Brain microvascular endothelial cell (primary cell): ENCODE data around the gene UHRF2.
"Not testable (repeated sequence)": the region's sequence is repeated elsewhere in the genome, so short reads cannot be mapped to it uniquely, and the experiment has no call there.

Experiments used
- DNase-seq: peaks from one replicate; pipeline ENCODE4 v3.0.0-alpha.2; 2020
- H3K27ac ChIP-seq: fragments of 250-450 bp; sonication (Bioruptor Pico); 2 replicates; pipeline ENCODE4 v1.5.1; 2020; ENCODE audit warnings: mild to moderate bottlenecking, moderate library complexity
- H3K27me3 ChIP-seq: fragments of 250-450 bp; sonication (Bioruptor Pico); replicated peaks from 2 replicates; pipeline ENCODE4 v1.5.1; 2020; ENCODE audit warnings: mild to moderate bottlenecking
- H3K36me3 ChIP-seq: fragments of 250-450 bp; sonication (Bioruptor Pico); replicated peaks from 2 replicates; pipeline ENCODE4 v1.5.1; 2020; ENCODE audit warnings: mild to moderate bottlenecking
- H3K4me3 ChIP-seq: 2 replicates; pipeline ENCODE4 v1.5.1; 2011; ENCODE audit warnings: low read depth, mild to moderate bottlenecking, control low read depth, low read length, moderate library complexity
- in situ Hi-C: cut with HindIII; loops from 2 replicates; pipeline ENCODE4 v1.10.0; 2017; ENCODE audit warnings: low sequenced_read_pairs, low pct_ligation_motif_present
- TF ChIP-seq, protein P1 (sequence below): IDR thresholded peaks from 2 replicates; pipeline ENCODE4 v1.5.1; 2011; ENCODE audit warnings: low read depth, mild to moderate bottlenecking, moderate library complexity, low read length, control low read depth, inconsistent platforms; ENCODE audit errors: missing control alignments

Gene UHRF2

DNA sequence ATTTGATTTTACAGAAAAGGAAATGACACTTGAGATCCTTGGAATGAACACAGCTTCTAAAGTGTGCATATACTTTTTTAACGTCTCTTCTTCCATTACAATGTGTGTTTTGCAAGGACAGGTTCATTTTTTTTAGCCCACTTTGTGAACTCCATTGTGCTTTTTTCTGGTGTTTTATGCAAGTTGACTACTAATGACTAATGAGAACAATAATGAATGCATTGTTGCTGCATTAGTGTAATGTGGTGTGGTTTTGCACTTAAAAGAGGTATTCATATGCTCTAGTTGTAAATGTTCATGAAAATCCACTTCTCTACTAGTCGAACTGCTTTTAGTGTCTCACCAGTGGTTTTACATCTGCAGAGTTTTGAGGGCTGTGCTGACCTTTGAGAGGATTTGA, 93.6 kb downstream of the UHRF2 start:
- no peak overlapping the region for H3K27ac ChIP-seq
- no peak for DNase-seq
- H3K27me3 ChIP-seq, result no peaks in the 10 kb centered on the region
- no peak overlapping the region for H3K4me3 ChIP-seq
- in situ Hi-C loops, result loop anchor here (25.0 kb wide), 1 partner anchor 94 kb away; the partner anchor contains the start of gene UHRF2
- H3K36me3 ChIP-seq, result peaks cover 34% of the 10 kb centered on the region
- TF ChIP-seq, protein P1, sequence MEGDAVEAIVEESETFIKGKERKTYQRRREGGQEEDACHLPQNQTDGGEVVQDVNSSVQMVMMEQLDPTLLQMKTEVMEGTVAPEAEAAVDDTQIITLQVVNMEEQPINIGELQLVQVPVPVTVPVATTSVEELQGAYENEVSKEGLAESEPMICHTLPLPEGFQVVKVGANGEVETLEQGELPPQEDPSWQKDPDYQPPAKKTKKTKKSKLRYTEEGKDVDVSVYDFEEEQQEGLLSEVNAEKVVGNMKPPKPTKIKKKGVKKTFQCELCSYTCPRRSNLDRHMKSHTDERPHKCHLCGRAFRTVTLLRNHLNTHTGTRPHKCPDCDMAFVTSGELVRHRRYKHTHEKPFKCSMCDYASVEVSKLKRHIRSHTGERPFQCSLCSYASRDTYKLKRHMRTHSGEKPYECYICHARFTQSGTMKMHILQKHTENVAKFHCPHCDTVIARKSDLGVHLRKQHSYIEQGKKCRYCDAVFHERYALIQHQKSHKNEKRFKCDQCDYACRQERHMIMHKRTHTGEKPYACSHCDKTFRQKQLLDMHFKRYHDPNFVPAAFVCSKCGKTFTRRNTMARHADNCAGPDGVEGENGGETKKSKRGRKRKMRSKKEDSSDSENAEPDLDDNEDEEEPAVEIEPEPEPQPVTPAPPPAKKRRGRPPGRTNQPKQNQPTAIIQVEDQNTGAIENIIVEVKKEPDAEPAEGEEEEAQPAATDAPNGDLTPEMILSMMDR, result no peak

DNA sequence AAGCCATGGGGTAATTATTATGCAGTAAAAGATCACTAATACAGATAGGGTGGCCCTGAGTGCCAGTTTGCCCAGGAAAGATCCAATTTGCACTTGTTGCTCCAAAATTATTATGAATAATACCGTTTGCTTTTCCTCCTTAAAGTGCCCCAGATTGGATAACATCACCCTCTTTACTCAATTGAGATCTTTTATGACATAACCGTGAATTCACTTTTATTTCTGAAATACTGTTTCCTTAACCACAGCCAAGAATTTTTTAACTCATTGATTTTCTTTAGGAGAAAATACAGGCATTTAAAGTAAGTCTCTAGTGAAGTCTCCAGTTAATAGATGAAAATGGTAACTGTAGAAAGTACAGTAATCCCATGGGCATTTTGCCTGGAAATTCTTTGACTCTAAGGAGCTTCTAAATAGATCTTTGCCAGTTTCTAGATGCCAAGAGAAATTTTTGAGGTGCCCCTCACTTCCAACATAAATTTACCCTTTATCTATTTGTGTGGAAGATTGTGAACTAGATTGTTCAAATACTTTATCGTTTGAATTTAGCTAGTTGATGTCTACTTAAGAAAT, 99.2 kb downstream of the UHRF2 start:
- H3K27me3 ChIP-seq, result no peaks in the 10 kb centered on the region
- TF ChIP-seq, protein P1, result no peak
- no peak overlapping the region for H3K4me3 ChIP-seq
- no peak overlapping the region for H3K27ac ChIP-seq
- in situ Hi-C loops, result loop anchor here (25.0 kb wide), 1 partner anchor 100 kb away; the partner anchor contains the start of gene UHRF2
- H3K36me3 ChIP-seq, result peaks cover 8% of the 10 kb centered on the region
- DNase-seq, result no peak

DNA sequence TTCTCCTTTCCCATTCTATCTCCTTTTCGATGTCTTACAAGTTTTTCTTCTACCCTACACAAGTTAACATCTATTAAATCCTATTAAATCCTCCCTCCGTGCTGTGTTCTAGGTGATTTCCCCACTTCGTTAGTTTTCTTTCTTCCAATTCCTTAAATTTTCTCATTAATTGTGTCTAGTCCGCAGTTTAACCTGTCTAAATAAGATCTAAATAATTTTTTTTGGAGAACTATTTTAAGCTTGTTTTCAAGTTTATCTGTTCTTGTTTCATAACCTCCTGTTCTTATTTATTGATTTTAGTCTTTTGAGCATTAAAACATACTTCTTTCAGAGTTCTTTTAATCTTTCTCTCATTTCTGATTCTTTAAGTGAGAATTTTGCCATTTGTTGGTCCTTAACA, 109.3 kb downstream of the UHRF2 start:
- TF ChIP-seq, protein P1, result no peak
- no peak overlapping the region for H3K27ac ChIP-seq
- no peak for DNase-seq
- no peak overlapping the region for H3K4me3 ChIP-seq
- in situ Hi-C loops, result loop anchor here (25.0 kb wide), 1 partner anchor 110 kb away; the partner anchor contains the start of gene UHRF2
- H3K27me3 ChIP-seq, result no peaks in the 10 kb centered on the region
- peaks cover 4% of the 10 kb centered on the region for H3K36me3 ChIP-seq

DNA sequence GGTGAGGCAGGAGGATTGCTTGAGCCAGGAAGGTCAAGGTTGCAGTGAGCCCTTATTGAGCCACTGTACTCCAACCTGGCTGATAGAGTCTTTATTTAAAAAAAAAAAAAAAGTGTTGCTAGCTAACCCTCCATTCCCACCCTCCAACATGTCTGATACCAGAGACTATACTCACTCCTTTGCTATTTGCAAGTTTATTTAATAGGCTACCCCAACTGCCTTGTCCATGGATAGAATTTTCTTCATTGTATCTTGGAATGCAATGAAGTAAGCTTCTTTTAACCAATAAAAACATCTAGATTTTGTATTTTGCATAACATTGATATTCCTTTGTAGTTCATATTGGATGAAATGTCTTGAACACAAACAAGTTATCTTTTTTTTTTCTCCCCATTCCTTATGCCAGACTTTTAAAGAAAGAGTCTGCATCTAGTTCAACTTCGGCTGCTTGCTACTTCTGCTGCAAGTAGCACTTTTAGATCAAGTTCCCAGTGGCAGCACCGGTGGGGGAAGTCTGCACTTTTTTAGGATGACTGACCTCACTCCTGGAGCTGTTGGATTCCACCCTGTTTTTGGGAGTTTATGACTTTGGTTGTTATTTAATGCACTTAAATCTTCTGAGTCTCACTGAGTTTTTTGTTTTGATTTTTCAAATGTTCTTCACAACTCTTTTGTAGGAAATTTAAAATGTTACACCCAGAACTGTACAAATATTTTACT, 112.5 kb downstream of the UHRF2 start:
- peak; percentile 3 for DNase-seq
- no peaks in the 10 kb centered on the region for H3K36me3 ChIP-seq
- in situ Hi-C loops, result no loop called here
- TF ChIP-seq, protein P1, result no peak
- no peaks in the 10 kb centered on the region for H3K27me3 ChIP-seq
- H3K4me3 ChIP-seq, result no peak overlapping the region
- no peak overlapping the region for H3K27ac ChIP-seq

DNA sequence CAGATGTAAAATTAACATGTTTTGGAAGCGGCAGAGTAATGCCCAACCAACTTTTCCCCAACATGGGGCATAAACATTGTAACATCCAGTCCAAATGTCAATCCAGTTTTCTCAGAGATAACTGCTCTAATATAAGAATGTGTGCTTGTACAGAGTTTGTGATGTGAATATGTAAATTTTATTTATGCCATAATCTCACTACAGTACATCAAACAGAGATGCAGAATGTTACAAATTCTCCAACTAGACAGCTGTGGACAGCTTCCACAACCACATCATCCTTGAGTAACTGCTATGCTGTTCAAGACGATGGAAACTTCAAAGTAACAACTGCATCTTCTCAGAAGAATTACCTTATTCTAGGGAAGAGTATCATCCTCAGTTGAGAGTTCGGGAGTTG, 122.6 kb downstream of the UHRF2 start:
- in situ Hi-C loops, result no loop called here
- no peak for DNase-seq
- Histone ChIP-seq H3K27me3 (no peaks in the 10 kb centered on the region), H3K36me3 (no peaks in the 10 kb centered on the region), H3K4me3 (no peak overlapping the region), H3K27ac (no peak overlapping the region)
- TF ChIP-seq, protein P1, result no peak

DNA sequence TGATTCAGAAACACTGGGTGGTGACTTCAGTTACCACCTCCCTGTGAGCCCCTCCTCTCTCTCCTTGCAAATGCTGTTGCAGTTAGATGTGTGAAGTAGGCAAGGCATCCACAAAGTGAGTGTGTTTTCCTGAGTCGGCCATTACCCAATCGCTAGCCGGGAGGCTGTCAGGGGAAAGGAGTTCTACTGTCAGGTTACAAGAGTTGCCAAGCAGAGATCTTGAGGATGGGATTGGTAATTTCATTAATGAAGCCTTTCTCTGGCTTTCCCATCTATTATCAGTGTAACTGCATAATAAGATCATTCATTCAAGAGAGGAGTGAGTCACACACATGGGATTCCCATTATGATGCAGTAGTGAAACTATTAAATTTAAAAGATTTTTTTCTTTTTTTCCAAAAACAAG, 125.7 kb downstream of the UHRF2 start:
- peak; percentile 34 for DNase-seq
- no peaks in the 10 kb centered on the region for H3K36me3 ChIP-seq
- no peaks in the 10 kb centered on the region for H3K27me3 ChIP-seq
- no peak overlapping the region for H3K27ac ChIP-seq
- TF ChIP-seq, protein P1, result no peak
- in situ Hi-C loops, result no loop called here
- H3K4me3 ChIP-seq, result no peak overlapping the region

DNA sequence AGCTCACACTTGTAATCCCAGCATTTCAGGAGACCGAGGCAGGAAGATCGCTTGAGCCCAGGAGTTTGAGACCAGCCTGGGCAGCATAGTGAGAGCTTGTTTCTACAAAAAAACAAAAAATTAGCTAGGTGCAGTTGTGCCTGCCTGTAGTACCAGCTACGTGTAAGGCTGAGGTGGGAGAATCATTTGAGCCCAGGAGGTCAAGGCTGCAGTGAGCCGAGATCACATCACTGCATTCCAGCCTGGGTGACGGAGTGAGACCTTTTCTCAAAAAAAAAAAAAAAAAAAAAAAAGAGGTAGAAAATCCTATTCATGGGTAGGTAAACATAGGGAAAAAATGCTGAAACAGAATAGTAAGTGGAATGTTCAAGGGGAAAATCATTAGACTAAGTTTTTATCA, 129.6 kb downstream of the UHRF2 start:
- in situ Hi-C loops, DNase-seq, H3K4me3 ChIP-seq, H3K27ac ChIP-seq, H3K36me3 ChIP-seq, H3K27me3 ChIP-seq: not testable (repeated sequence)
